GM19452 (cell line): ENCODE measurements around the gene BRMS1.
A peak's percentile ranks its signal among the peaks of the same experiment; 100 is the strongest.
"Not testable (repeated sequence)": the region's sequence is repeated elsewhere in the genome, so short reads cannot be mapped to it uniquely, and the experiment has no call there.

Source experiments
- ATAC-seq: cut with Tn5 transposase; IDR thresholded peaks from one replicate; pipeline ENCODE4 v1.9.1; 2021; ENCODE audit not compliant: unreplicated experiment

The BRMS1 gene

GRCh38 chr11:66344550-66345315 is at the start of gene BRMS1:
TSS of gene BRMS1 (minus strand) at chr11:66345104. CDS start at chr11:66342234, 2,870 bp downstream.
- ATAC-seq: peak; percentile 73

DNA sequence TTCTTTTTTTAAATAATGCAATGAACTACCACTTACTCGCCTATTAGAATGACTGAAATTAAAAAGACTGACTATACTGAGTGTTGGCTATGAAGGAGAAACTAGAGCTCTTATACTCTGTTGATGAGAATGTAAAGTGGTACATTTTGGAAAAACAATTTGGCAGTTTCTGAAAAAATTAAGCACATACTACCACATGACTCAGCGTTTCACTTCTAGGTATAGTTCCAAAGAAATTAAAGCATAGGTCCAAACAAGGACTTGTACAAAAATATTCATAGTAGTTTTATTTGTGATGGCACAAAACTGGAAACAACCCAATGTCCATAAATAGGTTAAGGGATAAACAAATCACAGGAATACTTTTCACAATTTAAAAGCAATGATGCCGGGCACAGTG is 49.0 kb upstream of the BRMS1 start:
- ATAC-seq: no peak

- no peak for ATAC-seq
Observed at GRCh38 chr11:66391322-66391721, 46.4 kb upstream of the BRMS1 start.

DNA sequence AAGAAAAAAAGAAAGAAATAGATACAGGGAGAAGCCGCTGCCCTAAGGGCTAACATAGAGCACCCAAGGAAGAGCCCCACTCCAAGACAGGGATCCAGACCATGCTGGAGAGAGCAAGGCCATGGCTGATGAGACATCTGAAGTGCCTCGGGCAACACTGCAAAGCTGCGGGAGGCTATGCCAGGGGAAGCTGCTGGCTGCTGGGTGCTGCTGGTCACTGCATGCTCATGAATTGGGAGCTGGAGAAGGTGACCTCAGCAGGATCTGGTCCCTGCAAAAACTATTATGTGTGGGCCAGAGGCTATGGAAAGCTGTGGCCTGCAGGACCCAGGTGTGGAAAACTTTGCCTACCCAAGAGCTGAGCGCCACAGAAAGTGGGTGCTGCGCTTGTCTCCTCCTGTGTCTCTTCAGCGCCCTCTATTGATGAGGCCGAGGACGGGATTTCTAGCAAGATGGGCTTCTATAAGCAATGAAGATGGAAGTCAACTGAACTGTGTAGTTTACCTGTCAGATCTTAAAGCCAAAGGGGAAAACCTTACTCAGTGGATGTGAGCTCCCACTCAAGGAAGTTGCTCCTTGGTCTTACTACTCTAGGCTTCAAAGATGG is 44.0 kb upstream of the BRMS1 start:
- ATAC-seq: no peak

DNA sequence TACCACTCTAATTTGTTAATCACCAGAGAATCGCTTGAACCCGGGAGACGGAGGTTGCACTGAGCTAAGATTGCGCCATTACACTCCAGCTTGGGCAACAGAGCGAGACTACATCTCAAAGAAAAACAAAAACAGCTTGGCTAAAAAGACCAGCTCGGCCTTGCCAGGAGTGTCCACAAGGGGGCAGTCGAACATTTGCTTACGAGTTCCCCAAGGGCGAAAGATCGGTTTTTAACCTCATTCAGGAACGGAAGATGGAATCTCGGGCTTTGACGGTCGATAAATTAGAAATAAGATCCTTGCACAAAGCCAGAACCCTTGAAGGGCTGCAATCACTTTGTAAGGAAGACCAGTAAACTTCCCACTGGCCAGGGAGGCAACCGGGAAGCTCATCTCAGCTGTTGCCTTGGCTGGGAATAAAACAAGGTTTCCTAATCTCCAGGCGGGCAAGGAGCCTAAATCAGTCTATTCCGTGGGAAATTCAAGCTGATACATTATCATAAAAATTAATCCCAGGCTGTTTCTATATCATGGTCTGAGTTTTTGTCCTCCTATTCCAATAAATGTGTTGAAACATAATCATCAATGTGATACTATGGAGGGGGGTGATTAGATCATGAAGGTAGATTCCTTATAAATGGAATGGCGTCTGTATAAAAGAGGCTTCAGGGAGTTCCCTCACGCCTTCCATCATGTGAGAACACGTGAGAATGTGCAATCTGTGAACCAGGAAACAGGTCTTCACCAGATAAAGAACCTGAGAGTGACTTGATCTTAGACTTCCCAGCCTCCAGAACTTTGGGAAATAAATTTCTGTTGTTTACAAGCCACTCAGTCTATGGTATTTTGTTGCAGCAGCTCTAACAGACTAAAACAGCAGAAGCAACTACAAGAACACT is 41.5 kb upstream of the BRMS1 start:
- no peak for ATAC-seq

DNA sequence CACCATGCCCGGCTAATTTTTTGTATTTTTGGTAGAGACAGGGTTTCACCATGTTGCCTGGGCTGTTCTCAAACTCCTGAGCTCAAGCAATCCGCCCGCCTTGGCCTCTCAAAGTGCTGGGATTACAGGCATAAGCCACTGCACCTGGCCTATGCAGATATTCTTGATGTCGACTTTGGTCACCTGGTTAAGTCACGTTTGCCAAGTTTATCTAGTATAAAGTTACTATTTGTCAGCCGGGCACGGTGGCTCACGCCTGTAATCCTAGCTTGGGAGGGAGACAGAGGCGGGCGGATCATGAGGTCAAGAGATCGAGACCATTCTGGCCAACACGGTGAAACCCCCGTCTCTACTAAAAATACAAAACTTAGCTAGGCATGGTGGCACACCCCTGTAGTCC is 39.4 kb upstream of the BRMS1 start:
- not testable (repeated sequence) for ATAC-seq

DNA sequence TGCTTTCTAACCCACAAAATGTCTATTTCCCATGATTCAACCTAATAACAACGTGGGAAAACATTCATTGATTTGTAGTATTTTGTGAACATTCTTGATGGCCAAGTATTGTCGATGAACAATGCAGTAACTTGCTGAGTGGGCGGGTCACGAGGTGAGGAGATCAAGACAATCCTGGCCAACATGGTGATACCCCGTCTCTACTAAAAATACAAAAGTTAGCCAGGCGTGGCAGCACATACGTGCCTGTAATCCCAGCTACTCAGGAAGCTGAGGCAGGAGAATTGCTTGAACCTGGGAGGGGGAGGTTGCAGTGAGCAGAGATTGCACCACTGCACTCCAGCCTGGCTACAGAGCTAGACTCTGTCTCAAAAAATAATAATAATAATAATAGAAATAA is 35.4 kb upstream of the BRMS1 start:
- ATAC-seq: not testable (repeated sequence)

DNA sequence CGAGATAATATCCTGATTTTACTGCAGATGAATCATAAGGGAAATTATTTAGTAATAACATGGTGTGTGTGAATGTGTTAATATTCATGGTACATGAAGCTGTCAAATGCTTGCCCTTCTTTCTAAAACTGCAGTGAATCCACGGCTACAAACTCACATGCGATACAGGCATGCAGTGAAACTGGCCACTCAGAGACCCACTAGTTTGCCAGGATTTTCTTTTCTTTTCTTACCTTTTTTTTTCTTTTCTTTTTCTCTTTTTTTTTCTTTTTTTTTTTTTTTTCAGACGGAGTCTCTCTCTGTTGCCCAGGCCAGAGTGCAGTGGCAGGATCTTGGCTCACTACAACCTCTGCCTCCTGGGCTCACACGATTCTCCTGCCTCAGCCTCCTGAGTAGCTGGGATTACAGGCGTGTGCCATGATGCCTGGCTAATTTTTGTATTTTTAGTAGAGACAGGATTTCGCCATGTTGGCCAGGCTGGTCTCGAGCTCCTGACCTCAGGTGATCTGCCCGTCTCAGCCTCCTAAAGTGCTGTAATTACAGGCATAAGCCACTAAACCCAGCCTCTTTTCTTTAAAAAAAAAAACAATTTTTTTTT is 28.9 kb upstream of the BRMS1 start:
- ATAC-seq: not testable (repeated sequence)

DNA sequence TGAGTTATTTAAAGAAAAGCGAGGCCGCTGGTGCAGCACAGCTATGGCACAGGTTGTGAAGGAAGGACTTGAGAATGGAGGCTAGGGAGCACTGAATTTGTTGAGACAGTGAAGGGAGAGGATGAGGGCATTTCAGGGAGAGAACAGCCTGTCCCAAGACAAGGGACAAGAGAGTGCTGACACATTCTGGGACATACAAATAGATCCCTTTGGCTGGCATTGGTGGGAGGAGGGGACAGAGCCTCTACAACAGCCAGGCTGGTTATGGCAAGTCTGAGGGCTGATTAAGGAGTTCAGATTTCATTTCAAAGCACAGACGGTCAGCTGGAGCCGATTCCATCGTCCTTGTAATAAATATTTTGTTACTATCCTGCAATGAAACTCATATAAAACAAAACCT is 28.4 kb upstream of the BRMS1 start:
- ATAC-seq: no peak

DNA sequence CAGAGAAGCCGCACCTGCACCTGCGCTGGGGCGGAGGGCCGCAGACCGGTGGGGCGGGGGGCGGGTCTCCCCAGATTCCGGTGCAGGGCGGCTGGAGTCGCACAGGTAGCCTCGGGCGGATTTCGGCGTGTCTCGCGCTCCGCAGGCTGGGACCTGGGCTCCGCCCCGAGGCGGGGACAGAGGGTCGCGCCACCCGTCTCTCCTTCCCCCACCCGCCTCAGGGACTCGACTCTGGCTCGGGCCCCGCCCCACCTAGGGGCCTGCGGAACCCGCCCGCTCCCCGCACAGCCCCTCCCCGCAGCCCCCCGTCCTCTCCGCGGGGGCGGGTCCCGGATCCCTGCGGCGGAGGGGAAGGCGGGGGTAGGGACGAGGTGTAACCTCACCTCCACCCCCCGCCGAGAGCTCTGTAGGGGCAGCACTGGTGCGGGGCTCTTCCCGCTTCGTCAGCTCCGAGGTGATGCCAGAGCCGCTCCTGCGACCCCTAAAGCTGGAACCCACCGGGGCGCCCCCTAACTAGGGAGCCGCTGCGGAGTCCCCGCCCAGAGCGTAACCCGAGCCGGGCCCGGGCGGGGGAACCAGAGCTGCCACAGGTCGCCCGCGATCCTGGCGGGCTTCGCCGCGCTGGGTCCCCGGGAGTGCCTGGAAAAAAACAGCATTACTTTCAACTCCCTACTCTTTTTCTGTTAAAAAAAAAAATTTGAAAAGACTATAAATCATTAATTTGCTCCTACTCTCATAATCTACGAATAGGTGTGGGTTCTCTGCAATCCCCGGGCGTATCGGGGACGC is 26.9 kb upstream of the BRMS1 start, which contains the start of gene SLC29A2:
SLC29A2 (minus strand) TSS at position 134 of the 789 bp plus-strand sequence. CDS start 169 bp downstream, outside the sequence.
- peak; percentile 54 for ATAC-seq

DNA sequence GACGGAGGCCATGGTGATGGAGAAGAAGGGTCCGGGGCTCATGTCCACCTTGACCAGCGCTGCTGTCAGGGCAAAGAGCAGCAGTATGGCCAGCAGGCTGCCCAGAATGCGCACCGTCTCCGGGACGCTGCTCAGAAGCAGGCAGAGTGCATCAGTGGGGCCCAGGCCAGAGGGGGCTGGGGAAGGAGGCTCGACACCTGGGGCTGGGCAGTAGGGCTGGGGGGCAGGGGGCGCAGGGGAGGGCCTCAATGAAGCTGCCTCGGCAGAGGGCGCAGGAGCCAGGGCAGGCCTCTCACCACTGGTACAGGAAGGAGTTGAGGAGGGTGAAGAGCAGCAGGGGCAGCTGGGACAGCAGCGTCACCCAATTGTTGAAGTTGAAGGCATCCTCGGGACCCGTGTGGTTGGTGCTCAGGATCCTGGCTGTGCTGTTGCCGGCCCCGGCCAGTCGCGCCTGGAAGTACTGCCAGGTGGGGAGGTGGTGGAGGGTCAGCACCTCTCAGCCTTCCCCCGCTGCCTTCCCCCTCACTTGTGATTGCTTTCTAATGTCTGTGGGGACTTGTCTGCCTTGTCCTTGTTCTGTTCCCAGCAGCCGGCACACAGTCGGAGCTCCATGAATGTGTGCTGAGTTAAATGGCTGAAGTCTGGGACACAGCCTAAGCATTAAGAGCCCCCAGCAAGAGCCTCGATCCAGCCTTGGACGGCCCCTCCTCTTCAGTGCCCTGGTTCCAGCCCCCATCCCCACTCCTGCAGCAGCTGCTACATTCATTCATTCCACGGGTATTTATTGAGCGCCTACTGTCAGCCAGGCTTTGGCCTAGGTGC is 24.4 kb upstream of the BRMS1 start:
- ATAC-seq: no peak

DNA sequence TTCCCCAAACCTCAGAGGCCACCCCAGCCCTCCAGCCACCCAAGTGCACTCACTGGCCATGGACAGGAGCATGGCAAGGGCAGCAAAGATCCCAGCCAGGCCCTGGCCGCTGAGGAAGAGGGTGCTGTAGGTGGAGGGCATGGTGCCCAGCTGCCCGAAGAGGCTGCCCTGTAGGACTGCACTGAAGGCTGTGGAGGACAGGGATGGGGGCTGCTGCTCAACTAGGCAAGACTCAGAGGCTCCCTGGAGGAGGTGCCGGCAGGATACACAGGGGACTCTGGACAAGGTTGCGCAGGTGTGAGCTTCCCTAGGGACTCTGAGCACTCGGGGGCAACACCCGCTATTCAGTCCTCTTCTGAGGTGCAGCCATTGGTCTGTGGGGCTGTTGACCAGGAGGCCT is 23.6 kb upstream of the BRMS1 start:
- ATAC-seq: no peak

- no peak for ATAC-seq
Observed at GRCh38 chr11:66367561-66368312, 22.8 kb upstream of the BRMS1 start.

GRCh38 chr11:66366844-66367477 is 22.1 kb upstream of the BRMS1 start:
- ATAC-seq: no peak

DNA sequence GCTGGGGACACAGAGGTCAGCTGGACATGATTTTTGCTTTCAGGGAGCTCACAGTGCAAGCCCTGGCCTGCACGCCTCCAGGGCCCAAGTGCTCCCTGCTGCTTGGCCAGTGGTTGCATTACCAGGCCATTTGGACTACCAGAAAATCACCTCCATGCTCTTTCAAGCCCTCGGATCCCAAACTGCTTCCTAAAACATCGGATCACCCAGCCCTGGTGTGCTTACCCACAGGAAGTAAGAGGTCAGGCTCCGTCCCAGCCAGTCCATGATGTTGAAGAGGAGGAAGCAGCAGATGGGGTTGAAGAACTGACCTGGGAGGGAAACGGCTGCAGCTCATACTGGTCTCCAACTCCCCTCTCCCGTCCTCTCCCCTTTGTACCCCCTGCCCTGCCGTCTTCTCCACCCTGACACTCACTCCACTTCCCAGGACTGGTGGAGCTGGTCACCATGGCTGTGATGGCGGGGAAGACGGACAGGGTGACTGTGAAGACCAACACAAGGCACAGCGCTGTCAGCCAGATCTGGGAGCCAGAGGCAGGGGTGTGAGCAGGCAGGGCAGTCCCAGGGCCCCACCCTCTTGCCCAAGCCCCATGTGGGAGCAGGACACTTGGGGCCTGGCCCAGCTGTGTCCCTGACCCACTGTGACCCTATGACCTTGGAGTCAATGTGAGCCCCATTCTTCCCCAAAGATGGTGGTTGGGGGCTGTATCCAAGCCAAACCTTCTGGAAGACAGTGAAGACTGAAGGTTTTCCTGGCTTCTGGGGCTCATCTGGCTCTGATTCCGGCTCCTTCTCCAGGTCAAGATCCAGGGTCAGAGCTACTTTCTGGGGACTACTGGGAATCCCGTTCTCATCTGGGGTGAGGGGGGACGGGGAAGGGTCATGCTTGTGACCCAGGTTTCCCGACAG is 21.1 kb upstream of the BRMS1 start:
- ATAC-seq: no peak

GRCh38 chr11:66365166-66365565 is 20.3 kb upstream of the BRMS1 start:
- ATAC-seq: no peak

- ATAC-seq: no peak
Observed at GRCh38 chr11:66363805-66364535, 19.1 kb upstream of the BRMS1 start.
